AG09309 (cell line): ENCODE results near the gene CIPC.

Experiments
- DNase-seq: peaks from one replicate; pipeline ENCODE4 v3.0.0-alpha.2; 2010; ENCODE audit warnings: low read depth
- H3K4me3 ChIP-seq: 2 replicates; pipeline ENCODE4 v1.5.1; 2011; ENCODE audit warnings: mild to moderate bottlenecking, low read depth, low read length, moderate library complexity; ENCODE audit not compliant: control insufficient read depth
- TF ChIP-seq, protein P1 (sequence below): IDR thresholded peaks from 2 replicates; pipeline ENCODE4 v1.5.1; 2011; ENCODE audit warnings: mild to moderate bottlenecking, low read depth, low read length, inconsistent platforms; ENCODE audit not compliant: insufficient read depth, control insufficient read depth; ENCODE audit errors: missing control alignments

The CIPC gene

GRCh38 chr14:77069551-77069950 is 28.5 kb upstream of the CIPC start:
- TF ChIP-seq, protein P1, sequence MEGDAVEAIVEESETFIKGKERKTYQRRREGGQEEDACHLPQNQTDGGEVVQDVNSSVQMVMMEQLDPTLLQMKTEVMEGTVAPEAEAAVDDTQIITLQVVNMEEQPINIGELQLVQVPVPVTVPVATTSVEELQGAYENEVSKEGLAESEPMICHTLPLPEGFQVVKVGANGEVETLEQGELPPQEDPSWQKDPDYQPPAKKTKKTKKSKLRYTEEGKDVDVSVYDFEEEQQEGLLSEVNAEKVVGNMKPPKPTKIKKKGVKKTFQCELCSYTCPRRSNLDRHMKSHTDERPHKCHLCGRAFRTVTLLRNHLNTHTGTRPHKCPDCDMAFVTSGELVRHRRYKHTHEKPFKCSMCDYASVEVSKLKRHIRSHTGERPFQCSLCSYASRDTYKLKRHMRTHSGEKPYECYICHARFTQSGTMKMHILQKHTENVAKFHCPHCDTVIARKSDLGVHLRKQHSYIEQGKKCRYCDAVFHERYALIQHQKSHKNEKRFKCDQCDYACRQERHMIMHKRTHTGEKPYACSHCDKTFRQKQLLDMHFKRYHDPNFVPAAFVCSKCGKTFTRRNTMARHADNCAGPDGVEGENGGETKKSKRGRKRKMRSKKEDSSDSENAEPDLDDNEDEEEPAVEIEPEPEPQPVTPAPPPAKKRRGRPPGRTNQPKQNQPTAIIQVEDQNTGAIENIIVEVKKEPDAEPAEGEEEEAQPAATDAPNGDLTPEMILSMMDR = no peak
- DNase-seq = no peak
- no peak overlapping the region for H3K4me3 ChIP-seq

DNA sequence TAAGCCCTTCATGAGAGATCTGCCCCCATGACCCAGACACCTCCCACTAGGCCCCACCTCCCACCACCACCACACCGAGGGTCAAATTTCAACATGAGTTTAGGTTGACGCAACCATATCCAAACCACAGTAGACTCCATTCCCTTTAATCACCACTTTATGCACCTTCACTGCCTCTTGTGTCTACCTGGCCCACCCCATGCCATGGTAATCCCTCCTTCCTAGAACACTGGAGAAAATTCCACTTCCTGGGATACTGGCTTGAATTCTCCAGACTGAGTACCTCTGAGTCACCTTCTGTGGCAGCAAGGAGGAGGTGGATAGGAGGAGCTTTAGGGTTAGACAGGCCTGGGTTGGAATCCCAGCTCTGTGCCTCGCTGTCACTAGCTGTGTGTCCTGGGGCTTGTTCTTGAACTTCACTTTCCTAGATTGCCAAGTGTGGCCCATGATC is 26.1 kb upstream of the CIPC start:
- DNase-seq = no peak
- no peak overlapping the region for H3K4me3 ChIP-seq
- TF ChIP-seq, protein P1 = no peak

- no peak overlapping the region for H3K4me3 ChIP-seq
- TF ChIP-seq, protein P1 = no peak
- no peak for DNase-seq
Measured at GRCh38 chr14:77074969-77075368, 23.1 kb upstream of the CIPC start.

GRCh38 chr14:77076113-77076631 is 21.9 kb upstream of the CIPC start:
- no peak overlapping the region for H3K4me3 ChIP-seq
- no peak for DNase-seq
- TF ChIP-seq, protein P1 = no peak

DNA sequence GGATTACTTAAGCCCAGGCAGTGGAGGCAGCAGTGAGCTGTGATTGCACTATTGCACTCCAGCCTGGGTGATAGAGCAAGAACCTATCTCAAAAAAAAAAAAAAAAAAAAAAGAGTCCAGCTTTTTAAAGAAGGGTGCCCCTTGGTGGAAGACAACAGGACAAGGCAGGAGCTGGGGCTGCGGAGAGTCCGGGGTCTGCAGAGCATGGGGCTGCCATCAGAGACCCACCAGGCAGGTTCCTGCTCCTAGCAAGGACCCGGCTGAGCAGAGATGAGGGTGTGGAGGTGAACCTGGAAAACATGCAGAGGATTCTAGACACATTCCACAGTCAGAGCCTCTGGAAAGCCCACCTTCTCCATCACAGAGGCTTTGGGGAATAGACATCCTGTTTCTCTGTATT is 21.0 kb upstream of the CIPC start:
- TF ChIP-seq, protein P1 = no peak
- no peak for DNase-seq
- H3K4me3 ChIP-seq = no peak overlapping the region

- no peak for DNase-seq
- no peak overlapping the region for H3K4me3 ChIP-seq
- TF ChIP-seq, protein P1 = no peak
Measured at GRCh38 chr14:77082356-77082755, 15.7 kb upstream of the CIPC start.

DNA sequence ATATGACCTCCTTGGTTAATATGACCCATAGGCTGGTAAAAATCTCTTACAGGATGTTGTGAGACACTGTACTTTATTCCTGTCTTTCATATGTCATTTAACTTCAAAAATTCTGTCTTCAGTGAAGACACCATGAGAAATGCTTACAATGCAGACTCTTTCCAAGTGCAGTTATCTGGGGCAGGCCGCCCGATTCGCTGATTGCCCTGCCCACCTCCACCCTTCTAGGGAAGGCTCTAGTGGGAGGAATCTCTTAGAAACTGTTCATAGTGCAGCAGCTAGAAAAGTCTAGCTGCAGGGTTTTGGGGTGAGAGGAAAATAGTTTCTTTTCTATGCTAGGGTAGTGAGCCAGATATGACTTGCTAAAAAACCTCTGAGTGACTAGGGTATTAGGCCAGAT is 15.0 kb upstream of the CIPC start:
- no peak for DNase-seq
- H3K4me3 ChIP-seq = no peak overlapping the region
- TF ChIP-seq, protein P1 = no peak
